H1 (cell line): Measurements from ENCODE around the gene HDAC6. TPM values are rescaled to one million over a fixed set of nuclear protein-coding genes. Genes with fewer than 3 reads are reported as not detected.

Experiments
- CTCF ChIP-seq, 3 experiments: IDR thresholded peaks; 1 replicate in 2 of 3; 2 replicates in 1 of 3; pipeline versions ENCODE4 v1.5.1 to v1.6.1; 2011; ENCODE audit warnings: low read length in 3 of 3, mild to moderate bottlenecking in 3 of 3, inconsistent platforms in 2 of 3, low read depth in 1 of 3, moderate library complexity in 1 of 3; ENCODE audit not compliant: insufficient read depth in 1 of 3; ENCODE audit errors: control extremely low read depth in 1 of 3
- KDM1A ChIP-seq: fragments of 200-600, 300-600 bp; sonication (generic); IDR thresholded peaks from 2 replicates; pipeline ENCODE4 v1.7.1; 2016; ENCODE audit warnings: mild to moderate bottlenecking, low read length, borderline replicate concordance
- TCF12 ChIP-seq: IDR thresholded peaks from 2 replicates; pipeline ENCODE4 v1.6.1; 2011; ENCODE audit warnings: low read depth, mild to moderate bottlenecking, low read length
- polyA plus RNA-seq, 7 experiments: library from polyadenylated mRNA; depleted of rRNA in 3 of 7; stranded (reverse) in 5 of 7; unstranded in 2 of 7; fragments of >200 nt in 5 of 7; fragments of 200-250 nt in 2 of 7; gene quantifications; 1 replicate in 5 of 7; 2 replicates in 1 of 7; 4 replicates in 1 of 7; pipeline versions ENCODE4 v1.2.1 to v1.2.3, GENCODE V29; 2011 to 2013; ENCODE audit warnings: missing spikeins in 2 of 7, mixed read lengths in 2 of 7
- total RNA-seq: library from RNA; stranded (reverse); fragmentation: NEBNext Ultra II Directional; extraction: Animal tissue kit (Norgen Biotek cat#: 25700); gene quantifications from 2 replicates; pipeline ENCODE4 v1.2.1, GENCODE V29; 2021

HDAC6 gene
- total and polyA plus RNA-seq, 2 of the 8 experiments (the other 6 are each of a cell fraction or from before 2014, with no cell fraction given), result 34.0 to 51.8 TPM

- TF ChIP-seq CTCF (IDR thresholded peaks at IDR 0.05; ENCODE audit: control extremely low read depth in 1 of 3, insufficient read depth in 1 of 3, low read depth in 1 of 3, low read length in 3 of 3) (no peak), KDM1A (no peak), TCF12 (no peak)
Observed at GRCh38 chrX:48794340-48794910, 7.4 kb upstream of the HDAC6 start (continued).
